Smooth muscle cell (in vitro differentiated cells): ENCODE results near the gene FAM47C. TPM values are rescaled to one million over a fixed set of nuclear protein-coding genes. Genes with fewer than 3 reads are reported as not detected.
"Not testable (repeated sequence)": the region's sequence is repeated elsewhere in the genome, so short reads cannot be mapped to it uniquely, and the experiment has no call there.

ENCODE experiments used
- DNase-seq: peaks from one replicate; lab custom pipeline; 2025; ENCODE audit not compliant: unreplicated experiment; lab: John Stamatoyannopoulos, UW
- H2AFZ ChIP-seq: fragments of 200-600 bp; sonication (generic); 2 replicates; pipeline ENCODE4 v1.6.0; 2016; ENCODE audit warnings: antibody characterized with exemption, low read depth, mild to moderate bottlenecking
- H3F3A ChIP-seq: fragments of 200-600 bp; sonication (generic); 2 replicates; pipeline ENCODE4 v1.6.0; 2017; ENCODE audit warnings: antibody characterized with exemption, low read depth
- H3K27ac ChIP-seq: fragments of 200-600 bp; sonication (generic); 2 replicates; pipeline ENCODE4 v1.5.1; 2016; ENCODE audit warnings: low read depth, mild to moderate bottlenecking
- H3K27me3 ChIP-seq: fragments of 200-600 bp; sonication (generic); 2 replicates; pipeline ENCODE4 v1.6.1; 2016; ENCODE audit warnings: low read depth, mild to moderate bottlenecking
- H3K36me3 ChIP-seq: fragments of 200-600 bp; sonication (generic); 2 replicates; pipeline ENCODE4 v1.5.1; 2016; ENCODE audit warnings: low read depth
- H3K4me1 ChIP-seq: fragments of 200-600 bp; sonication (generic); 2 replicates; pipeline ENCODE4 v1.5.1; 2016; ENCODE audit warnings: low read depth
- H3K4me2 ChIP-seq: fragments of 200-600 bp; sonication (generic); 2 replicates; pipeline ENCODE4 v1.6.0; 2016; ENCODE audit warnings: mild to moderate bottlenecking
- H3K4me3 ChIP-seq: fragments of 200-600 bp; sonication (generic); 2 replicates; pipeline ENCODE4 v1.5.1; 2016; ENCODE audit warnings: mild to moderate bottlenecking
- H3K79me2 ChIP-seq: fragments of 200-600 bp; sonication (generic); 2 replicates; pipeline ENCODE4 v1.6.0; 2016; ENCODE audit warnings: low read depth, mild to moderate bottlenecking
- H3K9ac ChIP-seq: fragments of 200-600 bp; sonication (generic); 2 replicates; pipeline ENCODE4 v1.6.0; 2016; ENCODE audit warnings: low read depth
- H3K9me3 ChIP-seq: fragments of 200-600 bp; sonication (generic); replicated peaks from 2 replicates; pipeline ENCODE4 v1.5.1; 2016; ENCODE audit warnings: low read depth
- H4K20me1 ChIP-seq: fragments of 200-600 bp; sonication (generic); 2 replicates; pipeline ENCODE4 v1.6.0; 2016; ENCODE audit warnings: low read depth
- WGBS: methylation state at CpG from one replicate; pipeline ENCODE4 v1.1.7; 2016; ENCODE audit warnings: low lambda C conversion rate; 5-methylcytosine and 5-hydroxymethylcytosine counted together
- polyA plus RNA-seq: library from polyadenylated mRNA; unstranded; fragments of >200 nt; fragmentation: Nextera tagmentation; extraction: Ambion mirVana; gene quantifications from 2 replicates; pipeline ENCODE4 v1.2.1, GENCODE V29; 2016
- total RNA-seq: library from RNA; depleted of rRNA; stranded (reverse); fragments of >200 nt; gene quantifications from 2 replicates; pipeline ENCODE4 v1.2.3, GENCODE V29; 2014
- TF ChIP-seq, protein P1 (sequence below): fragments of 200-600 bp; sonication (generic); IDR thresholded peaks from 2 replicates; pipeline ENCODE4 v1.5.1; 2017; ENCODE audit warnings: borderline replicate concordance, mild to moderate bottlenecking, antibody characterized with exemption; ENCODE audit not compliant: insufficient read depth, poor library complexity, severe bottlenecking

The FAM47C gene
- total and polyA plus RNA-seq, 2 experiments from 2014 or later, result not detected

DNA sequence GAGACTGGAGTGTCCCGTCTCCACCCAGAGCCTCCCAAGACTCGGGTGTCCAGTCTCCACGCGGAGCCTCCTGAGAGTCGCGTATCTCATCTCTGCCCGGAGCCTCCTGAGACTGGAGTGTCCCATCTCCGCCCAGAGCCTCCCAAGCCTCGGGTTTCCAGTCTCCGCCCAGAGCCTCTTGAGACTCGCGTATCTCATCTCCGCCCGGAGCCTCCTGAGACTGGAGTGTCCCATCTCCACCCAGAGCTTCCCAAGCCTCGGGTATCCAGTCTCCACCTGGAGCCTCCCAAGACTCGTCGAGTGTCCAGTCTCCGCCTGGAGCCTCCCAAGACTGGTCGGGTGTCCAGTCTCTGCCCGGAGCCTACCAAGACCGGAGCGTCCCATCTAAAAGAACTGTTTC lies 2.3 kb downstream of the FAM47C start:
- Histone ChIP-seq H4K20me1 (no peaks in the 10 kb centered on the region), H3F3A (no peaks in the 10 kb centered on the region), H2AFZ (no peak overlapping the region), H3K36me3 (no peaks in the 10 kb centered on the region), H3K27ac (no peak overlapping the region), H3K9ac (no peak overlapping the region), H3K27me3 (no peaks in the 10 kb centered on the region), H3K4me3 (no peak overlapping the region), H3K79me2 (no peaks in the 10 kb centered on the region), H3K9me3 (no peaks in the 10 kb centered on the region), H3K4me1 (no peaks in the 10 kb centered on the region), H3K4me2 (no peak overlapping the region)
- WGBS, result 95% methylated on average over 22 of the region's 22 CpGs
- no peak for DNase-seq
- TF ChIP-seq, protein P1, sequence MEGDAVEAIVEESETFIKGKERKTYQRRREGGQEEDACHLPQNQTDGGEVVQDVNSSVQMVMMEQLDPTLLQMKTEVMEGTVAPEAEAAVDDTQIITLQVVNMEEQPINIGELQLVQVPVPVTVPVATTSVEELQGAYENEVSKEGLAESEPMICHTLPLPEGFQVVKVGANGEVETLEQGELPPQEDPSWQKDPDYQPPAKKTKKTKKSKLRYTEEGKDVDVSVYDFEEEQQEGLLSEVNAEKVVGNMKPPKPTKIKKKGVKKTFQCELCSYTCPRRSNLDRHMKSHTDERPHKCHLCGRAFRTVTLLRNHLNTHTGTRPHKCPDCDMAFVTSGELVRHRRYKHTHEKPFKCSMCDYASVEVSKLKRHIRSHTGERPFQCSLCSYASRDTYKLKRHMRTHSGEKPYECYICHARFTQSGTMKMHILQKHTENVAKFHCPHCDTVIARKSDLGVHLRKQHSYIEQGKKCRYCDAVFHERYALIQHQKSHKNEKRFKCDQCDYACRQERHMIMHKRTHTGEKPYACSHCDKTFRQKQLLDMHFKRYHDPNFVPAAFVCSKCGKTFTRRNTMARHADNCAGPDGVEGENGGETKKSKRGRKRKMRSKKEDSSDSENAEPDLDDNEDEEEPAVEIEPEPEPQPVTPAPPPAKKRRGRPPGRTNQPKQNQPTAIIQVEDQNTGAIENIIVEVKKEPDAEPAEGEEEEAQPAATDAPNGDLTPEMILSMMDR, result no peak

DNA sequence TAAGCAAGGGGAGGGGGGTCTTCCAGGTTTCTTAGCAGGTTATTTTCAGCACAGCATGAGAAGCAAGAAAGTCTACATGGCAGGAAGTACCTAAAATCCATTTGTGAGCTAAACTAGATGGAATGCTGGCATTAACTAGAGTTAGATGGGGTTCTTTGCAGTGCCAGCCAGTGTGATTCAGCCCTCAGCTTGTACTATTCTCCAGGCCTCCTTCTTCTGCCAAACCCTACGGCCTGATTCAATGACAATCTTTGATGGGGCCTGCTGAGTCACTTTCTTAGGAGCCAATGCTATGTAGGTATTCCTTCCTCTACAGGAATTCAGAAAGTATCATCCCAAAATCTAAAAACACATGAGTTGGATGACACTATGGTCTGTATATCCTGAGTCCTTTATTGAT lies 26.1 kb downstream of the FAM47C start:
- not testable (repeated sequence) for DNase-seq, H2AFZ ChIP-seq, H3K4me2 ChIP-seq, H3K9me3 ChIP-seq, H3K27ac ChIP-seq, H3K79me2 ChIP-seq, H3K27me3 ChIP-seq, H3K4me3 ChIP-seq, H3K4me1 ChIP-seq, H4K20me1 ChIP-seq, H3K36me3 ChIP-seq, H3K9ac ChIP-seq, H3F3A ChIP-seq
- WGBS, result 42% methylated on average over 1 of the region's 1 CpG

DNA sequence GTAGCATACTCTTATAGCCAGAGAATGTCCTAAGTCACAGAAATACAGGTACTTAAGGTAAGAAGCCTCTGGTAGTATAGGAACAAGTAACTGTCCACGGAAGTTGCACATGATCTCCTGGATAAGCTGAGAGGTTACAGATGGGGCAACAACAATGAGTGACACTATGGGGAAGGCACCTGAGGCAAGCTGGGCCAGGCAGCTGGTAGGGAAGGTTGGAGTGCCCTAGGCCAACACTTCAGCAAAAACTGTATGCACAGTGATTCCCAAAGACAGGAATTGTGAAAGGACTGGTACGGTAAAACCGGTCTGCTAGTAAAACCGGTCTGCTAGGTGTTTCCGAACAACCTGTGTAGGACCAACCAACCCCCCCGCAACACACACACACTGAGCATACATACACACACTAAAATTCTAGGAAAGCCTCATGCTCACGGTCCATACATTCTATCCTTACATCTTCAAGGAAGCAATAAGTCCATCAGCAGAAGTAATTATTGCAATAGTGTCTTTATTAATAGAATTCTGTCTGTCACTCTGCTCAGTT lies 28.6 kb downstream of the FAM47C start:
- not testable (repeated sequence) for H3K9me3 ChIP-seq, H2AFZ ChIP-seq, H3K4me1 ChIP-seq, H3K27ac ChIP-seq, H3K27me3 ChIP-seq, H4K20me1 ChIP-seq, H3K9ac ChIP-seq, DNase-seq, H3K4me3 ChIP-seq, H3K79me2 ChIP-seq, H3F3A ChIP-seq, H3K4me2 ChIP-seq, H3K36me3 ChIP-seq
- WGBS, result 84% methylated on average over 7 of the region's 7 CpGs

DNA sequence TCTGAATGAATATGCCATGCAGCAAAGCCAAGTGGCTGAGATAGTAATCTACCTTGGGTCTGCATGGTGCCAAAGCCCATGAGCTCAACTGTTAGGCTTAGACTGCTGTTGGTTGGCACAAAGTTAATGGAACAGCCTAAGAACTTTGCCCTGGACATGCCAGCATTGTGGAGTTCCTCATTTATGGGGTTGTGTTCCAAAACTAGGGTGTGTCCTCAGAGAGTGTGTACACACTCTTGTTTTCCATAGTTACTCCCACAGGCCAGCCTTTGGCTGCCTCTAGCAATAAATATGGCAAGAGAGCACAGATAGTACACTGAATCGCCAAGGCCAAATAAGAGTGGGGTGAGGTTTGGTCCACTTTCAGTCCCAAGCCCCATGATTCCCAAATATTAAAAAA lies 30.6 kb downstream of the FAM47C start:
- not testable (repeated sequence) for H3K9me3 ChIP-seq, H3K27ac ChIP-seq, H3K4me3 ChIP-seq, H3K79me2 ChIP-seq, H3K4me2 ChIP-seq, H3K9ac ChIP-seq, H3K36me3 ChIP-seq, H3F3A ChIP-seq, H3K4me1 ChIP-seq, H3K27me3 ChIP-seq, H4K20me1 ChIP-seq, DNase-seq, H2AFZ ChIP-seq
- WGBS, result no CpG with 5 or more reads among the region's 1 CpG

DNA sequence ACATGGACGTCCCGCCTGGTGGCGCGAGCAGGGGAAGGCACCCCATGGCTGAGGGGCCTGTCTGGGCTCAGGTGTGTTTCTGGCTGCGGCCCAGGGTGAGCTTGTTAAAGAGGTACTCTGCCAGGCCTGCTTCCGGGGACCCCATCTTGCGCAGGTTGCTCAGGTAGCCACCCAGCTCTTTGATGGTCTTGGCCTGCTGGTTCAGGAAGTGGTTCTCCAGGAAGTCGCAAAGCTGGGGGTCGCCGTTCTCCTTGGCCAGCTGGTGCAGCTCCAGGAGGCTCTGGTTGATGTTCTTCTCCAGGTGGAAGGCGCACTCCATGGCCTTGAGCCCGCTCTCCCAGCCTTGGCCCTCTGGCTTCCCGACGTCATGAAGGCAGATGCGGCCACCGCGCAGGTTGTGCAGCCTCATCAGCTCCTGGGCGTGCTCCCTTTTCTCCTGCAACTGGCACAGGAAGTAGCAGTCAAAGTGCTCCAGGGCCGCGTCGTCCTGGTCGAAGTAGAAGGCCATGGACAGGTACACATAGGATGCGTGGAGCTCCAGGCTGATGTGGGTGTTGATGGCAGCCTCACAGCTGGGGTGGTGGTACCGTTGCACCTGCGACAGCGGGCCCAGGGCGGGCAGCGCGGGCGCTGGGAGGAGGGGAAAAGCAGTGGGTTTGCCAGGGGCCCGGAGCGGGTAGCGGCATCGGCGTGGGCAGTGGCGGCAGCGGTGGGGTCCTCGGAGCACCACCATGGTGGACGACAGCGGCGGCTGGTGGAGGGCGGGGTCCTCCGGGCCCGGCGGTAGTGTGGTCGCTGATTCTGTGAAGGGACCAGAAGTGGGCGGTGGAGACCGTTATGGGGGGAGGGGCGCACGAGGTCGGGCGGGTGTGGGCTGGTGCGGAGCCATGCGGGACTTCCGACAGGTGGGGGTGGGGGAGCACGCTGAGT lies 35.1 kb downstream of the FAM47C start:
- H3K27me3 ChIP-seq, H3K36me3 ChIP-seq, H3F3A ChIP-seq, H4K20me1 ChIP-seq, H3K27ac ChIP-seq, H3K4me3 ChIP-seq, H3K79me2 ChIP-seq, H3K9me3 ChIP-seq, H3K4me1 ChIP-seq, H3K4me2 ChIP-seq, DNase-seq, H3K9ac ChIP-seq, H2AFZ ChIP-seq: not testable (repeated sequence)
- WGBS, result 94% methylated on average over 30 of the region's 56 CpGs
